Measurements from ENCODE around the gene NUFIP2.
A peak's percentile ranks its signal among the peaks of the same experiment; 100 is the strongest.
"Not testable (repeated sequence)": the region's sequence is repeated elsewhere in the genome, so short reads cannot be mapped to it uniquely, and the experiment has no call there.

NUFIP2 gene

DNA sequence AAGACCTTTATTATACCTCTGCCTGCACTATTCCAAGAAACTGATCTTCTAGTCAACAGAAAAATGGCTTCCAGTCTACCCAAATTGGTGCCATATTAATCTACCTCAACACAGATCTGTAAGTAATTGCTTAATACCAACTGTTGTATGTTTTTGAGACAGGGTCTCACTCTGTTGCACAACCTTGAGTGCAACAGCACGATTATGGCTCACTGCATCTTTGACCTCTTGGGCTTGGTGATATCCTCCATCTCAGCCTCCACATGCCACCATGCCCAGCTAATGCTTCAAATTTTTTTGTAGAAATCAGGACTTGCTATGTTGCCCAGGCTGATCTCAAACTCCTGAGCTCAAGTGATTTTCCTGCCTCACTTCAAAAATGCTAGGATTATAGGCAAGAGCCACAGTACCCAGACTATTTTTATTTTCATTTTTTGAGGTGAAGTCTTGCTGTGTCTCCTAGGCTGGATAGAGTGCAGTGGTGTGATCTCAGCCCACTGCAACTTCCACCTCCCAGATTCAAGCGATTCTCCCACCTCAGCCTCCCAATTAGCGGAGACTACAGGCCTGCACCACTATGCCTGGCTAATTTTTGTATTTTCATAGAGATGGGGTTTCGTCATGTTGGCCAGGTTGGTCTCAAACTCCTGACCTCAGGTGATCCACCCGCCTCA lies 14.4 kb downstream of the NUFIP2 start:
- no peak for DNase-seq

DNA sequence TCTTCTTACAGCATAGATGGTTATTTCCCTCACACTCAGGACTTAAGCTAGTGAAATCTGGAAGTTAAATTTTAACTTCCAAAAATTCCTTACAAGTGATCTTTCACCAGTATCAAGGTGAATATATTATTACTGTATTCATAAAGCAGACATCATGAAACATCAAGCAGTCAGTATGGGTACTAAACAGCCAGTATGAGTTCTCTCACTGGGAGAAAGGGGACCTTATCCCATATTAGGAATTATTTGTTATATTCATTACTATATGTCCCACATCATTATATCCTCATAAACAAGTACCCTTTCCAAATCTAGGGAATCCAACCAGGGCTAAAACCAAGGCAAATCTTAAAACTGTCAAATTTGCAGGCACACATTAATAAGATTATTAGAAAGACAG lies 15.3 kb downstream of the NUFIP2 start:
- DNase-seq, result no peak

DNA sequence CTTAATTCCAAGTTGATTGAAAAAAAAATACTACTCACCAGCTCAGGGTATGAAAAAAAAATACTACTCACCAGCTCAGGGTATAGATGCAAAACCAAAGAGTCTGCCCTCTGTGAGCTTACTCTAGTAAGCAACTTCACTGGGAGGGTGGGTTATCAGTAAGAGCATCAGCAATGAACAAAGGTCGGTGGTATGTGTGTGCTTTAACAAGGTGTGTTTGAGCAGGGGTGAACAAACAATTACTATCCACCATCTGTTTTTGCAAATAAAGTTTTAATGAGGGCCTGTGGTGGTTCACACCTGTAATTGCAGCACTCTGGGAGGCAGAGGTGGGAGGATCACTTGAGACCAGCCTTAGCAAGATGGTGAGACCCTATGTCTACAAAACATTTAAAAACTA lies 20.0 kb downstream of the NUFIP2 start:
- DNase-seq, result no peak

DNA sequence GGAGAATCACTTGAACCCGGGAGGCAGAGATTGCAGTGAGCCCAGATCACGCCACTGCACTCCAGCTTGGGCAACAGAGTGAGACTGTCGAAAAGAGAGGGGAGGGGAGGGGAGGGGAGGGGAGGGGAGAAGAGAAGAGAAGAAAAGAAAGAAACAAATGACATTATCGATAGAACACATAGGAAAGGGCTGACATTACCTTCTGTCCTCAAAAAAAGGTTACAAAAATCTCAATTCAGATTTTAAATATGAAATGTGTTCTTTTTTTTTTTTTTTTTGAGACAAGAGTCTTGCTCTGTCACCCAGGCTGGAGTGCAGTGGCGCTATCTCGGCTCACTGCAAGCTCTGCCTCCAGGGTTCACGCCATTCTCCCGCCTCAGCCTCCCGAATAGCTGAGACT lies 22.0 kb downstream of the NUFIP2 start:
- DNase-seq, result not testable (repeated sequence)

DNA sequence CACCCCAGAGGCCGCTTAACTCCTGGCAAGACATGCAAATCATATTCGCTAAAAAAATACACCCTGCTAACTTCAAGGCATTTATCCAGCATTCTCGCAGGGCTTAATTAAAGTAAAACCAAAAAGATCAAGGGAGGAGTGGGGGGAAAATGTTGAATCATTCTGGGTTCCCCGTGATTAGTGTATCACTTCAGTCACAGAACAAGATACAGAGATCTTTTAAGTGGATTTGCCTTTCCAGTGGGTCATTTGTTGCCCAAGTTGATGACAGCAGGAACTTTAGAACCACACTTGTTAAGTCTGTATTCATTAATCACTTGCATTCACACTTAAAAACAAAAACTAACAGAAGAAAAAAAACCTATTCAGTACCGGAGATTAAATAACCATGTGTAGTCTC lies 30.0 kb downstream of the NUFIP2 start:
- no peak for DNase-seq

DNA sequence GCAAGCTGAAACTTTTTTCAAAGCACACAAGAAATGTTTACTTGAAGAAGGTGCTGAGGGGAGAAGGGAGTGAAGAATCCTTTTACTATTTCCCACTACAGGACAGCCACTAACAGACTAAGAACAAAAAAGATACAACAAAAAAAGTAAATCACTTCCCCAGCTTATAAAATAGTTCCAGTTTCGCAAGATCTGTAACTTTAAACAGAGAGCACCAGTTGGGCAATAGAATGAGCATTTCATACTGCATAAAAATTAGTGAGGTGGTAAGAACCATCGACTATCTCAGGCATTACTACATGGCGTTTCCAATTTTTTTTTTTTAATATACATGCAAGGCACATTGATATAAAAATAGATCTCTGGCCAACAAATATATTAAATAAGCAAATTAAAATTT lies 36.2 kb downstream of the NUFIP2 start:
- DNase-seq, result no peak

DNA sequence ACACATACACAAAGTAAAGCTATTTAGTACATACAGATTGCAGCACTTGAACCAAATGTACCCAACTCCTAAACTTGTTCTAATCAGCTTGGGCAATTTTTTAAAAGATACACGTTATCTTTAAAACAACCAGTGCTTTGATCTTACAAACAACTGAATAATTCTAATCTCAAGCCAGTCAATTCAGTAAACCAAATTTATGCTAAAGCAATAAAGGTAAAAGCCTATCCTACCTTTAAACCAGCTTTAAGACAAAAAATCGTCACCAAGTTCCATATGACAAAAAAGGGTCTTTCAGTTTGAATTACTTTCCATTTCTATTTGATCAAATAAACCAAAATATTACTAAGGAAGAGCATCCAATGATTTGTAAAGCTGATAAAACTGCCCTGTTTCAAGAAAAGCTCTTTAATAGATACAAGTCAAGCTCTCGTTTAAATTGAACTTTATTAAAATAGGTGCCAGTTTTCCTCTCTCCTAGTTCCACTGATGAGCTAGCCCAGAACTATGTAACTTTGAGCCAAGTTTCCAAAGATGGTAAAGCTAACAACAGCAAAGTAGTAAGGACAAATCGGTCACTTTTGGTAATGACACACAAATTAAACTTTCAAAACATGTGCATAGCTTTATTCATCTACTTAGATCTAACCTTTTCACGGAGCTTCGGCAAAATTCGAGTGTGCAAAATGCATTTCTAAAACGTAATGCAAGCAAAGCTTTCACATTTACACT lies 37.0 kb downstream of the NUFIP2 start:
- DNase-seq, result no peak

DNA sequence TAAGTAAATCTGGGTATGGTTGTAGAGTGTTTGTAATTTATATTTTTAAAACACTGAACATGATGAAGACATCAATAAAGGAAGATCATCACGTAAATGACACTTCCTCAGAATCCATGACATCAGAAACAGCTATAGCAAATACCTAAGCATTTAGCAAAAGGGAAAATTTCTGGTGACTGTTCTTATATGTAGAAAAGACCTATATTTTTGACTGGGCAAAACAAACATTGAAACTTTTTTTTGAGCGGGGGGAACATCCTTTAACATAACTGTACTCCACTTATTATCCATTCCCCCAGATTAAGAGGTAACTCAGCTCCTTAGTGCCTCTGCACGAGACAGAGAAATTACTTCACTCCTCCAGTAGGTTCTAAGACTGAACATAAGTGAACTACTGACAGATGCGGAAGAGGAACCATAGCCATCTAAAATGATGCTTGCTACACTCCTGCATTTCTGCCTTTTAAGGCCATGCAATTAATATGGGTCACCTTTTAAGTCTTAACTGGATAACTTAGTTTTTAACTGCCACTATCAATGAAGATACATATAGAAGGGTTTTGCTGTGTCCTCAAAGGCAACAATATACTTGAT lies 37.9 kb downstream of the NUFIP2 start:
- no peak for DNase-seq

DNA sequence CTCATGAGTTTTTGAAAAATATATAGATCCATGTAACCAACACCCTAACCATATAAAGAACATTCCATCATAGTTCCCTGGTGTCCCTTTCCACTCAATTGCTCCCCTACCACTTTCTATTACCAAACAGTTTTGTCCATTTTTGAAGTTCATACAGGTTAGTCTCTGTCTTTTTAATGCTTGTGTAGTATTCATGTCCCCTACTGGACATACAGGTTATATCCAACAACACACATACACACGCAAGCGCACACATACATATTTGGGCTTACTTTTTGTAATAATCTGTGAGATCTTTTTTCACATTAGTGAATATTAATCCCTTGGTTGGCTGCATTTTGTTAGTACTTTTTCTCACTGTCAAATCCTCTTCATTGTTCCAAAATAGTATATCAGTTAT lies 40.9 kb downstream of the NUFIP2 start:
- DNase-seq, result no peak

DNA sequence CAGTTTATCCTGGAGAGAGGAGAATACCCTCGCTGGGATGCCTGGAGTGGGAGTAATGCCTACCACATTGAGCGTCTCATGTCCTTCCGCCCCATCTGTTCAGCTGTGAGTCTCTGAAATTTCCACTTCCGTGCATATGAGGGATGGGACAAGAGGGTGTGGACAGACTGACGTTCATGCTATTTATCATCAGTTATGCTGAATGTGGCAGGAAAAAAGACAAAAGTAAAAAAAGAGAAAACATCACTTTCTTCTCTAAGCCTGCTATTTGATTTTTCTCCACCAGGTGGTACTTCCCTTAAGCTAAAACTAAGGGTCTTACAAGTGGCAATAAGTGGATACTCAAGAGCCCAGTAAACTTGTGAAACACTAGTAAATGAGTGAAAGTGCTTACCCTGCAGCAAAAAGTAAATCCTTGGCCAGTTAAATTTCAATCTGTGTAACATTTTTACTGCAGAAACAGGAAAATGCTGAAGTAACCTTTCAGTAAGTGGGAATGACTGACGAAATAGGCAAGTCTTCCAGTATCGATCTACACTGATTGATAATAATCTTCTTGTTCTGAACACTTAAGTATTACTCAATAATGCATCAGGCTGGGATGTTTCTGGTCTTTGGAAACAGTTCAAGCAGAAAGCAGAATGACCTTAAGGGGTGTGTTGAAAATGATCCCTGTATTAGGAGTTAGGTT lies 41.7 kb downstream of the NUFIP2 start:
- DNase-seq, result peak; percentile 8

DNA sequence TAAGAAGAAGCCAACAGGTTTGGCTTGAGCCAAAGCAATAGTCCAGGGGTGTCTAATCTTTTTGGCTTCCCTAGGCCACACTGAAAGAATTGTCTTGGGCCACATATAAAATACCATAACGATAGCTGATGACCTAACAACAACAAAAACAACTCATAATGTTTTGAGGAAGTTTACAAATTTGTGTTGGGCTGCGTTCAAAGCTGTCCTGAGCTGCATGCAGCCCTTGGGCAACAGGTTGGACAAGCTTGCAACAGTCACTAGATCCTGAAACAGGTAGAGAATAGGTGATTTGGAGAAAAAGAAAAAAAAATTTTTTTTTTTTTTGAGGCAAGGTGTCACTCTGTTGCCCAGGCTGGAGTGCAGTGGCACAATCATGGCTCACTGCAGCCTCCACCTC lies 42.8 kb downstream of the NUFIP2 start:
- DNase-seq, result no peak

DNA sequence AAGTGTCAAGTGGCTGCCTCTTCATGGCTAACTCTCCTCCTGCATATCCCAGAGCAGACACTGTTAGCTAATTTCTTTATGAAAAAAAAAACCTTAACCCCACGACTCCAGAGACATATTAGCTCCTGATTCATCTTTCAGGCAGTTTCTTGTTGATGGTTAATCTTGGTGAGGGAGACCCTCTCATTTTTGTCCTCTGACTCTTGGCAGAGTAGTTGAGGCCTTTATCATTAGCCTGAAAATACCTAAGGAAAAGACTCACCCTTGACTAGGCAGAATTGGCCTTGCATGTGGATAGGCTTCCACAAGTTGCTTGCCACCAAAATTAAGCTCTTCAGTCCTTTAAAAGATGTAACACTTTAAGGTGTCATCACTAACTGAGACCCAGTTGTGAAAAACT lies 43.3 kb downstream of the NUFIP2 start:
- DNase-seq, result no peak

DNA sequence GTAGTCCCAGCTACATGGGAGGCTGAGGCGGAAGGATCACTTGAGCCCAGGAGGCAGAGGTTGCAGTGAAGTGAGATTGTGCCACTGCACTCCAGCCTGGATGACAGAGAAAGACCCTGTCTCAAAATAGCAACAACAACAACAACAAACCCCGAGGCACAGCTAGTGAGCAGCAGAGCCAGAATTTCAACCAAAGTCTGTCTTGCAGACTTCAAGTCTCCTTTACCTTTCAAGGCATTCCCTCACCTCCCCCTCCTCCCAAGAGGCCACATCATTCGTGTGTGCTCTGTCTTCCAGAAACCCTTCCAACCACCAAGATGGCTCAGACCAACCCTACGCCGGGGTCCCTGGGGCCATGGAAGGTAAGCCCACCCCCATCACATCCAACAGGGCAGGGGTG lies 45.1 kb downstream of the NUFIP2 start:
- no peak for DNase-seq

DNA sequence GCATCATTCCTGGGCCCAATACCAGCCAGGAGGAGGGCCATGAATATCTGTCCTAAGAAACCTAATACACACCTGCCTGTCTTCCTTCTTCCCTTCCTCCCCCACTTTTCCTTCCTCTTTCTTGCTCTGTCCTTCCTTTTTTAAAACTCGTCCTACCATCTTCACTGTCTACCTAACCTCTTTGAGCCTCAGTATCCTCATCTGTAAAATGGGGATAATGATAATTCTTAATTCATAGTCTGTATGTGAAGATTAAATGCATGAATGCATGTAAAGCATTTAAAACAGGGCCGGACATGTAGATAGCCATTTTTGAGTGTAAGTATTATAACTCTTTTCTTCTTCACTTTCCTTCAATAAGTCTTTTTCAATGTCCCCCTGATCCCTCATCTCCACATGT lies 46.7 kb downstream of the NUFIP2 start:
- no peak for DNase-seq

DNA sequence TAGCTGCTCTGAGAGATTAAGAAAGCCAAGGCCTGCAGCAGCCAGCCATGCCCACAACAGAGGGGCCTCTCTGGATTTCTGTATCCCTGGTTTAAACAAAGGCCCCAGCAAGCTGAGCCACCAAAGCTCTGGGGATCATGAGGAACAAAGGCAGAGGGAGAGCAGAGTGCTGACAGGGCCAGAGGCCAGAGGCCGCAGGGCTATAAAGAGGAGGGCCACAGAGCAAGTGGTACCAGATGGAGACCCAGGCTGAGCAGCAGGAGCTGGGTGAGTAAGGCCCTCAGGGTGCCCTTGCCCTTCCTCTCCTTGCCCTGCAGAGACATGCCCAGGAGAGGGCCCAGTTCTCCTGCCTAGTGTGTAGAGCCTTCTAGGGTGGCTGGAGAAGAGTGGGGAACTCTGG lies 47.3 kb downstream of the NUFIP2 start, which contains the start of gene CRYBA1:
TSS of gene CRYBA1 (plus strand) at position 232 of the 400 bp plus-strand sequence. CDS start at position 237, 5 bp downstream.
- no peak for DNase-seq

DNA sequence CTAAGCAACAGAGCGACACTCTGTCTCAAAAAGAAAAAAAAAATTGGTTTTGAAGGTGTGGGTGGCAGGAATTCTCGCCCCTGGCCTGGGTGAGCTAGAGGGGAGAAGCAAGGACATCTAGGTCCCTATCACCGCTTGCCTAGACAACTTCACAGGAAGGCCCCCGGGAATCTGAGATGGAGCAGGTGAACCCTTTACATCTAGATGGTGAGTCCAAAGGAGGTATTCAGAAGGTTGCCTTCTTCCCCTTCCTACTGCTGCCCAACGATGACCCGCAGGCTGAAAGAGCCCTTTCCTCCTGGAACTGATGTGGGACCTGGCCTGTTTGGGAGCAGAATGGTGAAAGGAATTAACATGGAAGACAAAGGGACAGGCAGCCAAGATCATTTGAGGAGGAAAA lies 48.5 kb downstream of the NUFIP2 start:
- no peak for DNase-seq

DNA sequence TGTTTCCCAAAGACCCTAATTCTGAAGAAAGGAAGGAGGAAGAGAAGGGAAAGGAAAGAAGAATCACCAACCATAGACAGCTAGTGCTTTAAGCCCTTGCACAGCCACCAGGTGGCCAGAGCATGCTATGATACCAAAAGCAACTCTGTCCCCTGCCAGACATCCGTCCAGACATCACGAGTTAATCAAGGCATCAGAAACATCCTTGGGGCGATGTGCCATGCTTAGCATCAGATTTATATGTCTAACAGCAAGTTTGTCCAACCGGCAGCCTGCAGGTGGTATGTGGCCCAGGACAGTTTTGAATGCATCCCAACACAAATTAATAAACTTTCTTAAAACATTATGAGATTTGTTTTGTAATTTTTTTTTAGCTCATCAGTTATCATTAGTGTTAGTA lies 50.2 kb downstream of the NUFIP2 start:
- no peak for DNase-seq

DNA sequence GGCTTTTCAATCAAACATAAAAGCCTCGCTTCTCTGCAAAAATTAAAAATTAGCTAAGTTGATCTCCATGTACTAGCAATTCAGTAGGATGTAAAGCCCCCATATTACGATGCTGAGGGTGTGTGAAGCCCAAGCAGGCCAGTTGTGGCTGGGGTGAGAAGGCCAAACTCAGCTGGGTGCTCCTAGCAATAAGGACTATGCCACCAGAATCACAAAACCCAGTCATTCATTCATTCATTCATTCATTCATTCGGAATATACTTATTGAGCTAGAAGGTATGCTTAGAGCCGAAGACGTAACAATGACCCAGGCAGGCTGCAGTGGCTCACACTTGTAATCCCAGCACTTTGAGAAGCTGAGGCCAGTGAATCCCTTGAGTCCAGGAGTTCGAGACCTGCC lies 51.2 kb downstream of the NUFIP2 start:
- DNase-seq, result no peak

DNA sequence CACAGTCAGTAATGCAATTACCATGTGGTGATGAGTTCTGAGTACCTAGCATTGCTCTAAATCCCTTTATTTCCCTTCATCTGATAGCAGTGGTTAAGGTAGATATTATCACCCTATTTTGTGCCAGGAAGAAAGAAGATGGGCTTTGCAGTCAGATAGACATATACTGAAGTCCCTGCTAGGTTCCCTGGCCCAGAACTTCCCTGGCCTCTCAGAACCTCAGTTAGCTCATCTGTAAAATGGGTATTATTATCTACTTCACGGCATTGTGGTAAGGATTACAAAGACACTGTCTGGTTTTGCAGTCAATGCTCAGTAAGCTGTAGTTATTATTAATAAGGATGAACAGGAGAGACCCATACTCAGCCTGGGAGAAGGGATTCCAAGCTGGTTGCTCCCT lies 51.9 kb downstream of the NUFIP2 start:
- DNase-seq, result no peak

DNA sequence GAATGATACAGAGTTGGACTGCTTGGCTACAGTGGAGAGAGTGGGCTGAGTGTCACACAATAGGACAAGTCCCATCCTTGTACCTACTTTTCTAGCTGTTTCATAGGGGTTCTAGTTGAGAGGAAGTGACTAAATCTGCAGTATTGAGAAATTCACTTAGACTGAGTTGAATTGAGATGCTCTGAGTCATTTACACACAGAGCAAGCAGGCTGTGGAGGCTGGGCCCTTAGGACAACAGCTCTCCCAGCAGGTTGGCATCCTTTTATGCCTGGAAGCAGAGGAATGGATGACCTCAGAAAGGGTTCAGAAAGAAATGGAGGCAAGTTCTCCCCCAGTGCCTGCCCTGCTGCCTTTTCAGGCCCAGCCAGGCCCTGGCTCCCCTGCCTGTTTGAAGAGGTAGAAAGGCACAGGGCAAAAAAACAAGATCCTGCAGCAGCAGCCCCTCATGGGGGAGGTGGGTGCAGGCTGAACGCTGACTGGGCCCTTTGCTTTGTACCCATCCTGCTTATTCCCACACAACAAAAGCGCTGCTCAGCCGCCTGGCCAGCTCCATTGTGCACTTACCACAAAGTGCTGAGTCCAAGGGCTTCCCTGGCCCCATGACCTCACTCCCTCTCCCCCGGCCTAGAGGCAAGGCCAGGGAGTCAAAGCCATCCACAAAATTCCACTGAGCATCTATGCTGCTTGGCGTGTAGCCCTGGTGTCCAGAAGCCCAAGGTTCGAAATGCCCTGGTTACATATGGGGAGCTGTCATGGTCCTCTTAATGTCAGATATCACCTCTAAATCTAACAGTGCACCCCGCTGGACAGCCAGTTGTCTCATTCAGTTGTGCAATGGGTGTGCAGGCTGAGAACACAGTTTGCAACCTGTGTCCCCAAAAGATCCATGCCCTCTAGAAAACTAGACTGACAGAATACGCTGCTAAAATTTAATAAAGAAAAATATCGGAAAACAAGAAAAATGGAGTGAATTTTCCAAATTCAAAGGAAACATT lies 52.7 kb downstream of the NUFIP2 start:
- DNase-seq, result no peak

DNA sequence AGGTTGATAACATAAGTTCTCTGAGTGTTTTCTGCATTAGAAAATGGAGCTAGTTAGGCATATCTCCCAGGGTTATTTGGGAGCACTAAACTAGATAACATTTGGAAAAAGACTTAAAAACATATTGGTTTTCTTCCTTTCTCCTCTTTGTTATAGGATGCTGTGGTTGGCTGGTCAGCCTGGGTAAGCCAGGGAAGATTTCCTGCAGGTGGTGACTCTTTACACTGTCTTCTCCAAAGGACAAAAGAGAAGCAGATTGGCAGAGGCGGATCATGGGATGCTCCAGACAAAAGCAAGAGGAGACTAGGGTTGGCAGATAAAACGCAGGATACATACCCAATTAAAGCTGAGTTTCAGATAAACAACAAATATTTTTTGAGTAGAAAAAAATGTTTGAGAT lies 53.5 kb downstream of the NUFIP2 start:
- DNase-seq, result no peak

DNA sequence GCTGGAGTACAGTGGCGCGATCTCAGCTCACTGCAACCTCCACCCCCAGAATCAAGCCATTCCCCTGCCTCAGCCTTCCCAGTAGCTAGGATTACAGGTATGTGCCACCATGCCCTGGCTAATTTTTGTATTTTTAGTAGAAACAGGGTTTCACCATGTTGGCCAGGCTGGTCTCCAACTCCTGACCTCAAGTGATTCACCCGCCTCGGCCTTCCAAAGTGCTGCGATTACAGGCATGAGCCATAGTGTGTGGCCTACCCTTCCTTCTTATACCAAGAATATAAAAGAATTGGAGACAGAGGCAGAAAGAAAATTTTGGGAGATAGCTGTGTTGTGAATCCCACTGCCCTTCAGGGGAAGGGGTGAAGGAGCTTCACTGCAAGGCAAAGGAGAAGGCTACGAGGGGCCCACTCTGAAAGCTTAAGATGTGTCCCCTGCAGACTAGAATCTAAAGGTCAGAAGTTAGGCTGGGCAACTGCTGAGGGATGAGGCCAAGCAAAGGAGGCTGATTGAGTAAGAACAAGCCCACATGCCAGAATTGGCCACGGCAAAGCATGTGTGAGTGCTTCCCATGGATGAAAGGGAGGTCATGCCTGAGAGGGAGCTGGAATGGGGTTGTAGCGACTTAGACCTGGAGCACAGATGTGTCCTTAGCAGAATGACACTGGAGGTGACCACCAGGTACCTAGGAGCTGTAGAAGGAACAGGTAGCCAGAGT lies 55.7 kb downstream of the NUFIP2 start:
- DNase-seq, result no peak

All from GDM1 (cell line).